COLO668 (cell line): Measurements from ENCODE around the gene NEBL.

Experiments used
- DNase-seq: peaks from one replicate; lab custom pipeline; 2025; ENCODE audit not compliant: unreplicated experiment; lab: John Stamatoyannopoulos, UW

Gene NEBL

DNA sequence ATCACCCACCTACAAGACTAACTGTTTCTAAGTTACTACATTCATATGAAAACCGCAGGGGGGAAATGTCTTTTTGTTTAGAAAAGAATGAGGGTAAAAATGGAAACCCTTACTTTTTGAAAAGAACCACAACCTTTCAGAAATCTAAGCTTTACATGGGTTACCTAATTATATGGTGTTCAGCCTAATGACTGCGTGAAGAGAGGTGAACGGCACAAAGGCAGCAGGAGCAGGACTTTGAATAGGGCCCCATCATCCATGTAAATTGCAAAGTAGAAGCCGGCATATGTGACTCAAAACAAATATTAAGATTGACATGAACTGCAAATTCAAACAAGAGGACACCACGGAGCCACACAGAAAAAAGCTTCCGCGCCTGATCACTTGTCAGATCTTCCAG lies 25.1 kb downstream of the NEBL start:
- peak; percentile 20 for DNase-seq

DNA sequence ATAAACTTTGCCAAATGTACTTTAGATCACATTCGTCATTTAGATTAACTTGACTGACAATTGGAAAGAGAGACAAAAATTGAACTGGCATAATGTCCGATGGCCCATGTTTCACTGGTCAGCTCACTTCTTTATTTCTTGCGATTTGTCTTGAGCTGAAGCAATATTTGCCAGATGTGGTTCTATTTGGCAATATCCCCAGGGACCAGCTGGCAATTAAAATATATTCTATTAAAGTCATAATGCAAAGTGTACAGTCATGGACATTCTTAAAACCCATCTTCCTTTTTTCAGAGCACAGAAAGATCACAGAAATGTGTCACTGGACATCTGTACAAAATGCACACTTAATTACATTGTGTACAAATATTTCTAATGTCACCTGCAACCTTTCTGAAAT lies 26.3 kb downstream of the NEBL start:
- no peak for DNase-seq

DNA sequence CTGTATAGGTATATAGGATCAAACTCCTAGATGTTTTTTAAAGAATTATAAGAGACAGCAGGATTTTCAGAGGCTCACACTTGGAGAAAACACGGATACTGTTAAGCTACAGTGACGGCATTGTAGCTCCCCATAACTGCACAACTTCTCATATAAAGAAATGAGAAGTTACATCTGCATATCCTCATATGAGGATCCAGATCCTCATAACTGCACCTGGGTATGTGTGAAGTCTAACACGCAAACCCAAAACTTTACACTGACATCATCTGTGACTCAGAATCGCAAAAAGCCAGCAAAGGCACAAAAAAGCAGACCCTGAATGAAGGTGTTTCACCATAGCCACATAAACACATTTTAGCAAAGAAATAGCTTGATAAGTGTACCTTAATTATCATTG lies 34.1 kb downstream of the NEBL start:
- DNase-seq = no peak

DNA sequence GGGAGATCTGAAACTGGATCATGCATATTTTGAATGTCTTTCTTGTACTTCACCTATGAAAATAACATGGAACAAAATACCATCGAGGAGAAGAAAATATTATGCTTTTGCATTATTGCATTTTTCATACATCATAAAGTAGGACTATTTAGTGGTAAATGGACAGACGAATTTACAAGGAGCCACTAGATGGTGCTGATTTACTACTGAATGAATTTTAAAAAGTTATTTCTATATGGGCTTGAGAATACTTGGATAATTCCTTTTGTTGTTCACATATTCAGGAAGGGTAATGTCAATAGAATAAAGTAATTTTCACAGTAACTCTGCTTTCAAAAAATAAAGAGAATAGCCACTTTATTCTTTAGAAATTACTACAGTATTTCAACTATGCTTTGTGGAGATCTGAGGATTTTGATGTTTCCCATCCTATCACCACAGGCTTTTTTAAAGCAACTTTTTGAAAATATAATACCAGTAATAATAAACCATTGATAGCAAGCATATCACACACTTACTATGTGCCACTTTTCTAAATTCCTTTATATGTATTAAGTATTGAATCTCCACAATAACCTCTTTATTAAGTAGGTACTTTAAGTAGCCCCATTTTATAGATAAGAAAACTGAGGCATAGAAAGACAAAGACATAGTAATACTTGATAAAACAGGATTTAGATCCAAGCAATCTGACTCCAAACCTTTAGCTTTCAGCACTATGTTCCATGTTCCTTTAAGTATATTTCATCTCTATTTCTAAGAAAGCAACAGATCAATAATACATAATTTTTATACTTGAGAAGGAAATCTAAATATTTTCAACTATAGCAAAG lies 38.6 kb downstream of the NEBL start:
- no peak for DNase-seq

DNA sequence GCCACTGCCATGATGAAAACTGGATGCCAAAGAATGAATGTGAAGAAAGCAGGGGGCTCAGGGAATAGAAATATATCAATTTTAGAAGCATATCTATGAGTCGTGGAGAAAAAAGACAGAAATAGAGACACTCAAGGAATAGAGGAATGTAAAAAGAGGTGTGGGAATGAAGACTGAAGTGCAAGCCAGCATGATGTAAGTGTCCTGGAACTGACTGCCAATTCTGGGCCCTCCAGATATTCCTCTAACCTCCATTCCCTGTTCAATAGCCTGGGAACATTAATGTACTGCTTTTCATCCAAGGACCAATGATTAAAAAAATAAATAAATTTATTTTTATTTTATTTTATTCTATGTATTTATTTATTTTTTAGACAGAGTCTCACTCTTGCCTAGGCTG lies 40.6 kb downstream of the NEBL start:
- DNase-seq = no peak

DNA sequence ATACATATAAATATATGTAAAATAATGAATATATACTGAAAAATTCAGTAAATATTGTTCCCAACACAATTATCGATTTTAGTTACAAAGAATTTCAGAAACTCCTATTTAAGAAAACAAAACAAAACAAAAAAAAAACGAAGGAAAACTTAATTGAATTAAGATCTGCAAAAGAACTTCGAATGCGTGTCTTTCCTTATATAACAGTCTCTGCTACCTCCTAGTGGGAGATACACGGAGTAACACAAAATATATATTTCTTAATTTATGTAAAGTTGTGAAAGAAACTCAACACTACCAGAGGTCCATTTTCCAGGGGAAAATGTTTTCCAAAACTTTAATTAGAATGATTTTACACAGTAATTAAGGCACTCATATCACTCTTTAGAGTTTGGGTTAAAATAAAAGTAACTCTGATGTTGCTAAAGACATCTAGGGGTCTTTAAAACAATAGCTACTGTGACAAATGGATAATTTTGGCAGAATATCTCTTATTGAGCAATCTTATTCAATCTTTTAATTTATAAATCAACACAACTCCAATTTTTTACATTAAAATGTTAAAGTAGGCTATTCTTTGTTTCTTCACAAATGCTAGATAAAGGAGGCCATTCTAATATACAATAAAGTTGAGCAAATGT lies 41.6 kb downstream of the NEBL start:
- DNase-seq = no peak

DNA sequence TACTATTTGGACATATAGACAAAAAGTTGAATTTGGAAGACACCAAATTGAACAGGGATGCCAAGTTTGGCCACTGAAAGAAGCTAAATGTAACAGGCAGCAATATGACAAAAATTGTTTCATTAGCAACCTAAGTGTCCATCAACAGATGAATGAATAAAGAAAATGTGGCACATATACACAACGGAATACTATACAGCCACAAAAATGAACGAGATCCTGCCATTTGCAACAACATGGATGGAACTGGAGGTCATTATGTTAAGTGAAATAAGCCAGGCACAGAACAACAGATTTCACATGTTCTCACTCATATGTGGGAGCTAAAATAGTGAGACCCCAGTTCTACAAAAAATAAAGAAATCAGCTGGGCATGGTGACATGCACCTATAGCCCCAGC lies 43.8 kb downstream of the NEBL start:
- DNase-seq = no peak

DNA sequence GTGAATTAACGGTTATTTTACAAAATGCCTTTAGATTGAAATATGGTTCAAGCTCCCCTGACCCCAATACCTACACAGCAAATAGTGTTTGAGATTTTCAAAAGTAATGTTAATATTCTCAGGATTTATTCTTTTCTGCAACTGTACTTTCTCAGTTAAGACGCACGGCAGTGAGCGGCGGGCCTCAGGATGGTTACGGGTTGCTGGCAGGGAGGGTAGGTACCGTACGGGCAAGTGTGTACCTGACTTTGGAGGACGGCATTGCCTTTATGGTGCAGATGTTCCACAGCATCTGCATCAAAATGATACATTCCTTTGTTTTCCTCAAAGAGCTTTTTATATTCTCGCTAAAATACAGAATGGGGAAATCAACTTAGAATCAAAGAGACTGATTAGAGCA lies 44.8 kb downstream of the NEBL start:
- no peak for DNase-seq

DNA sequence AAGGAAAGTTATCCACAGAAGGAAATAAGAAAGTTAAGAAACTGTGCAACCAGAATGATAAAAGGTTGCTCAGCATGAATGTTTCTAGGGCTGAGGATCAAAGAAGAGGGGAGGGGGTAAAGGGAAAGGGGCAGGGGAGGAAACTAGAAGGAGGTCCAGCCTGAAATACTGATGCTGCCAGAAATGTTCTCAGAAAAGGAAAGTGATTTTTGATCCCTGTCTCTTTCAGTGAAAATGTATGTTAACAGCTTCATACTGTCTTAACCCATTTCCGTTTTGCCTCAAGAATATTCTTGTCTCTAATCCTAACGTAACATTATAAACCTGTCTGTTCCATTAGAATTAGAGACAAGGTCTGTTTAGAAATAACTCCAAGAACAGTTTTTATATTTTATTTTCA lies 49.6 kb downstream of the NEBL start:
- DNase-seq = no peak

DNA sequence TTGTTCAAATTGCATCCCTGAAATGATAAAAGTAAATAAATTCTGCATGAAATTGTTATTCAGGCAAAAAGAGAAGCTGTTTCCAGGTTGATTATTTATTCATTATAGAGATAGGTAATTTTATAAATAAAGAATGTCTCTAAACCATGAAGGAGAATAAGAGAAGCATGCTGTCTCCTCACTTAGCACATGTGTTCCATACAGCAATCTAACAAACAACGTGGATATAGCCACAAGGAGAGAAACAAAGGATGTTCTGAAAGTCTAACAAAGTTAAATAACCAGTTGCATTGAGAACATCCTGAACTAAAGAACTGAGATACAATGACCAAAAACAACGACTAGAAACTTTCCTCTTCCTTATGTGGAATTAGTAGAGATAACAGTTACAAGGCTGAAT lies 50.8 kb downstream of the NEBL start:
- no peak for DNase-seq

DNA sequence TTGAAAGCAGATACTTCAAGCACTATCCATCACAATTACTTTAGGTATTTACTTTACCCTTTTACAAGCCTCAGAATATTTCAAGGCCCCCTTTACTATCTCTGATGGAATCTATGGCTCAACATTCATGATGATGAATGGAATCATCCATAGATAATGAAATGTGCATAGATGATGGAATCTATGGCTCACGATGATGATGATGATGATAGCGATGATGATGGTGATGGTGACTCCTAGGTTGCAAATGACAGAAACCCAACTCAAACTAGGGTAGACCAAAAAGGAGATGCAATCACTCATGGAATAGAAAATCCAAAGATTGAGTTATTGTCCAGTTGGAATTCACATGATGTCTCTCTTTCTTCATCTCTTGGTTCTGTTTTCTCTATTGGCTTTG lies 55.7 kb downstream of the NEBL start:
- no peak for DNase-seq

DNA sequence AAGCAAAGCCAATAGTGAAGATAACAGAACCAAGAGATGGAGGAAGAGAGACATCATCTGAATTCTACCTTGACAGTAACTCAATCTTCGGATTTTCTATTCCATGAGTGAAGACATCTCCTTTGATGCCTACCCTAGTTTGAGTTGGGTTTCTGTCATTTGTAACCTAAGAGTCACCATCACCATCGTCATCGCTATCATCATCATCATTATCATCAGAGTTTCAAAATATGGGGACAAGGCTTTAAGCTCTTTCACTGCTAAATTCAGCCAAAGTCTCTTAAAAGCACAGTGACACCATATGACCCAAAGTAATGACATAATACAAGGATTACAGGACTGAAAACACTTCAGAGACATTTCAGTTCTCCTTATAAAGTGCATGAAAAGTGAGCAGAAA lies 57.2 kb downstream of the NEBL start:
- no peak for DNase-seq

DNA sequence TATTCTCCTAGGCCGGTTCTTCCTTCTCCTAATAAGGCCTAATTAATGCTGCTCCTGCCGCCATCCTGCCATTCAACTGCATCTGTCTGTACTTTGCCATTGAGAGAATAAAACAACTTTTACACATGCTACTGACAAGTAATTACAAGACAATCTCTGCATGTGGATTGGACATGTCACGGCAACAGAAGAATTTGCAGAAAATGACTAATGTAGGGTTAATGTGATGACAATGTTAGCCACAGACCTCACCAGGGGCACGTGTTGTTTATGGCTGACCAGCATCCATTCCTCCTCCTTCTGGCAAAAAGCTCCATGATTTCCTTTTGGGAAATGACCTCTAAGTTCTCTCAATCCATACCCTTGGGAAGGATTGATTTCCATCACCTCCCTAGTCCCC lies 58.0 kb downstream of the NEBL start:
- DNase-seq = no peak

DNA sequence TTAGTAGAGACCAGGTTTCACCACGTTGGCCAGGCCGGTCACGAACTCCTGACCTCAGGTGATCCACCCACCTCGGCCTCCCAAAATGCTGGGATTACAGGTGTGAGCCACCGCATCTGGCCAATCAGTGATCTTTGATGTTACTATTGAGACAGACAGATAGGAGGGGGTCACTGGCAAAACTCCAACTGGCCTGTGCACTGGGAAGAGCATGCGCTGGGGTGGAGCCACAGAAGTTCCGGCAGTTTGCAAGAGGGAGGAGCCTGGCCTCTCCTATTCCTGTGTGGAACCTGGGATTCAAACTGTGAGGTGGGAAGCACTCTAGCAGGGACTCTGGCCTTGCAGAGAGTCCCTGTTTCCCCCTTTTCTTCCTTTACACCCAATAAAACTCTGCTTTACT lies 60.7 kb downstream of the NEBL start:
- no peak for DNase-seq

DNA sequence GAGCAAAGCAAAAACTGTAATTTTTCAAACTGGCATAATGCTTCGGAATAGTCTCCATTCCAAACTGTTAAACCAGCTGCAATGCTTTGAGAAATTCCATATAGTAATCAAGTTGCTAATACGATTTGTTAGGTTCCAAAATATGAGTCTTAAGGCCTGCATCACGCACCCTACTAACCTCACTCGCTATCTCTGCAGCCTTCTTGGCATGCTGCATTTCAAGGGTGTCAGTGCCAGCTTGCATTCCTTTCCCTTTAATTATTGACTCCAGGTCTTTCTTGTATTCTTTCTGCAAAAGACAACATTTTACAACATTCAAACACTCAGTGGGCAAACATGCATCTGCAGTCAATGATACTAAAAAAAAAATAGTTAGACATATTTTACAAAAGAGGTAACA lies 61.8 kb downstream of the NEBL start:
- DNase-seq = no peak

DNA sequence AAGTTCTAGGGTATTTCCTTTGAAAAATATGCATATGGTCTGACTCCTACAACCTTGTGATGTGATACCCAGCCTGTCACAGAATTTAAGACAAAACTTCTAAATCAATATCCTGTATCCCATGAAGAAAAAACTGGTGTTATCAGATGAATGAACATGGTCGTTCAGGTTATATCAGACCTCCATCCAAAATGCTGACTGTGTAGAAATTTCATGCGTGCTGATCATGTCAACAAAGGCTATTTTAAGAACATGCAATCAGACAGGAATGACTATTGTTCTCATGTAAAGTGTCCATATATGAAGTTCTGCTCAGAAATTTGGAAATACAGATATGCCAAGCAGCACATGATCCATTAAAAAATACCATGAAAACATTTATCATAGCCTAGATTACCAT lies 62.3 kb downstream of the NEBL start:
- no peak for DNase-seq

DNA sequence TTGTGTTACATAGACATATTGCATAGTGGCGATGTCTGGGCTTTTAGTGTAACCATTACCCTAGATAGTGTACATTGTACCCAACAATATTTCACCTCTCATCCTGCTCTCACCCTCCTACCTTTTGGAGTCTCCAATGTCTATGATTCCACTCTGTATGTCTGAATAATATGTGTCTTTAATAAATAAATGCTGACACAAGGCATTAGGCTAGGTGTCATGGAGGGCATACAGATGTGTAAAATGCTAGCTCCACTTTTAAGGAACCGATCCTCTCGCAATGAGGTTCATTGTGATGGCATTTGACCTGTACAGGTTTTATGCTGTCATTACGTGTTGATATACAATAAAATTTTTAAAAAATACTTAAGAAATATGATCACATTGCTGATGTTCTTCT lies 74.3 kb downstream of the NEBL start:
- DNase-seq = no peak

DNA sequence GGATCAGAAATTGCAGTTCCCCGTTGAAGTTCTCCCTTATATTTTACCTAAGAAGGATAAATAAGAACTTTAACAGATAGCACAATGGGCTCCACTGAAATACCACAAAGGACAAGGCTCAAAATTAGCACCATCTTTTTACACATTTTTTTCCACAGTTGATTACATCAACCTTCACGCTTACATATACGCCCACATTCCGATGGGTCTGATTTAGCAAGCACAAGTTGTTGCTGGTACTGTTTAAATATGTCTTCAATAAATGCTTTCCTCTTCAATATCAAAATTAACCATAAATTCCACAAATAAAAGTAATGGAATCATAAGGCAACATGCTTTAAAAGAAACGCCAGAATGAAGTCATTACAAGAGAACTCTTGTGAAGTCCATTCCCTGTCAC lies 79.5 kb downstream of the NEBL start:
- no peak for DNase-seq

DNA sequence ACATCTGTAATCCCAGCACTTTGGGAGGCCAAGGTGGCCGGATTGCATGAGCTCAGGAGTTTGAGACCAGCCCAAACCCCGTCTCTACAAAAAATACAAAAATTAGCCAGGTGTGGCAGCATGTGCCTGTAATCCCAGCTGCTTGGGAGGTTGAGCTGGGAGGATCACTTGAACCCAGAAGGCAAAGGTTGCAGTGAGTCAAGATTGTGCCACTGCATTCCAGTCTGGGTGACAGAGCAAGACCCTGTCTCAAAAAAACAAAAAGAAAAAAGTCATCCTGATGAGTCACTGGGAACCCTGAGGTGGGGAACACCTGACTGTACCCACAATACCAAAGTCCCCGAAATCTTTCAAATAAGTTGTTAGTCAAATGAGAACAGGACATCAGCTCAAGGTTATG lies 80.0 kb downstream of the NEBL start:
- DNase-seq = no peak

DNA sequence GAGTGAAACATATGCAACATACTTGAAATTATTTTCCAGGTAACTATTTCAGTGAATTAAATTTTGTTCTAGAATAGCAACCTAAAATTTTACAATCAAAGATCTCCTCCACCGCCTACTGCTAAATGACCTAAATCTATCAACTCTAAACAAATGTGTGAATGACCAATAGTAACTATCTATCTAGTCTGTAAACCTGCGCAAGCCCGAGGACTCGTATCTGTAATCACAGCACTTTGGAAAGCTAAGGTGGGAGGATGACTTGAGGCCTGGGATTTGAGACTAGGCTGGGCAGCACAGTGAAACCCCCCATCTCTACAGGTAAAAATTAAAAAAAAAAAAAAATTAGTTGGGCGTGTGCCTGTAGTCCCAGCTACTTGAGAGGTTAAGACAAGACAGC lies 83.0 kb downstream of the NEBL start:
- DNase-seq = no peak

DNA sequence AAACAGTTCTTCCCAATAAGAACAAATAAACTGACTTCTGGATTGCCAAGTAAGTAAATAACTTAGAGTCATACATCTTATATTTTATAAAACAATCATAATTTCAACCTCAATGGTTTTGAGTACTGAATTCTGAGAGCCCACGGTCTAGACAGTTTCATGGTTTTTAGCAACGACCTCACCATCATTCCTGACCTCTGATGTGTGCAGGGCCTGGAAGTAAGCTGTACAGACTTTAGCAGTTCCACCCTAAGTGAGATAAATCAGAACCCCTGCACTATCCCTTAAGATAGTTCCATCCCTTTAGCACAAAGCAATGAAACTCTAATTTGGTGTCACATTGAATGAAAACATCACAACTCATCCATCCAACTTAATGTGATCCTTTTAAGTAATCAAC lies 86.0 kb downstream of the NEBL start:
- DNase-seq = no peak

DNA sequence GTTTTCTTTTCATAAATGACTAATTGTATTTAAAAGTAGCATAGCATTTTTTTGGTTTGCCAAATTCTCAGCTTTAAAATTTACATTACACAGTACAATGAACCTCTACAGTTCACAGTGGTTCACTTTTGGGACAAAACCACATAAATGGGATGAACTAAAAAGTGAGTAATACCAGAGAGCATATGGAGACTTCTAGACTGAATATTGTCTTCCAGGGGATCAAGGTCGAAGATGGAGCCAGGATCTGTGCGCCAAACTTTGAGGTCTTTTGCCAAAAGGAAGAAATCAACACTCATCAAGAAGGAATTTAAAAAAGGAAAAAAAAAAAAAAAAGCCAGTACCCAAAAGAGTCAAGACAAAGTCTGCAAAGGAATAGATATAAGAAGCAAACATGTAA lies 87.5 kb downstream of the NEBL start:
- no peak for DNase-seq

DNA sequence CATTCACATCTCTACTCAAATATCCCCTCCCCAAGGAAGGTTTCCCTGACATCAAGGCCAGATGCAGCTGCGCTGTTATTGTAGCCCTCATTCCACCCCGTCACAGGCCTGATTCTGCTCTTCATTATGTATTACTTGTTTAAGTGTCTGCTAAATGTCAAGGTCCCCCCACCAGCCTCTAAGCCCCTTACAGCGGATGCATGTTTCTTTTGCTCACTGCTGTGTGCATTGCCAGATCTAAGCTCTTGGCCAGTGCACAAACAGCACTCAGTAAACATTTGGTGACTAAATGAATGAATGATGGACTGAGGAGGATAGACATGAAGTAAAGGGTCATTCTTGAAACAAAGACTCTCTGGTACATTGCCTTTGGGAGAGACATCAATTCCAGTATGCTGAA lies 90.6 kb downstream of the NEBL start:
- no peak for DNase-seq
